GM23338 (cell line): ENCODE data around the gene ELMOD3. TPM values are rescaled to one million over a fixed set of nuclear protein-coding genes. Genes with fewer than 3 reads are reported as not detected.
A peak's percentile ranks its signal among the peaks of the same experiment; 100 is the strongest.

Source experiments
- ATAC-seq: fragments of 200-7000 bp; cut with Tn5 transposase; 3 replicates; pipeline ENCODE4 v1.9.1; 2020
- DNase-seq: peaks from one replicate; pipeline ENCODE4 v3.0.0-alpha.2; 2015; ENCODE audit warnings: low spot score
- H2AFZ ChIP-seq: fragments of 200-600 bp; sonication (generic); 2 replicates; pipeline ENCODE4 v1.8.0; 2016; ENCODE audit warnings: antibody characterized with exemption, mild to moderate bottlenecking, moderate library complexity
- H3F3A ChIP-seq: fragments of 200-600 bp; sonication (generic); replicated peaks from 2 replicates; pipeline ENCODE4 v1.8.0; 2017; ENCODE audit warnings: antibody characterized with exemption, mixed run types, low read depth
- H3K27ac ChIP-seq: fragments of 200-600 bp; sonication (generic); 2 replicates; pipeline ENCODE4 v1.6.1; 2016; ENCODE audit warnings: low read depth
- H3K27me3 ChIP-seq: fragments of 200-600 bp; sonication (generic); 2 replicates; pipeline ENCODE4 v1.8.0; 2016; ENCODE audit warnings: mild to moderate bottlenecking, mixed run types, moderate library complexity; ENCODE audit not compliant: insufficient read depth
- H3K36me3 ChIP-seq: fragments of 200-600 bp; sonication (generic); 2 replicates; pipeline ENCODE4 v1.8.0; 2016; ENCODE audit warnings: mild to moderate bottlenecking; ENCODE audit not compliant: insufficient read depth
- H3K4me1 ChIP-seq: fragments of 200-600 bp; sonication (generic); 2 replicates; pipeline ENCODE4 v1.8.0; 2016; ENCODE audit warnings: mild to moderate bottlenecking, moderate library complexity; ENCODE audit not compliant: insufficient read depth
- H3K4me2 ChIP-seq: fragments of 200-600 bp; sonication (generic); 2 replicates; pipeline ENCODE4 v1.7.1; 2017; ENCODE audit warnings: mixed run types
- H3K4me3 ChIP-seq: fragments of 200-600 bp; sonication (generic); 2 replicates; pipeline ENCODE4 v1.6.1; 2016; ENCODE audit warnings: mixed run types
- H3K79me2 ChIP-seq: fragments of 200-600 bp; sonication (generic); replicated peaks from 2 replicates; pipeline ENCODE4 v1.8.0; 2017; ENCODE audit warnings: mild to moderate bottlenecking; ENCODE audit not compliant: insufficient read depth
- H3K9me2 ChIP-seq: fragments of 200-600 bp; sonication (generic); 2 replicates; pipeline ENCODE4 v1.8.0; 2017; ENCODE audit not compliant: insufficient read depth
- H4K20me1 ChIP-seq: fragments of 200-600 bp; sonication (generic); replicated peaks from 2 replicates; pipeline ENCODE4 v1.8.0; 2017; ENCODE audit warnings: mild to moderate bottlenecking; ENCODE audit not compliant: insufficient read depth
- H3K27ac Mint-ChIP-seq: 2 replicates; pipeline ENCODE4 v1.8.0; 2020; ENCODE audit warnings: inconsistent platforms, mild to moderate bottlenecking, moderate library complexity, mixed read lengths
- H3K27me3 Mint-ChIP-seq: 3 replicates; pipeline ENCODE4 v1.8.0; 2022; ENCODE audit warnings: low read depth, mild to moderate bottlenecking, moderate library complexity, mixed read lengths, inconsistent platforms; ENCODE audit not compliant: insufficient read depth, poor library complexity
- H3K36me3 Mint-ChIP-seq: 3 replicates; pipeline ENCODE4 v1.8.0; 2021; ENCODE audit warnings: low read depth, mild to moderate bottlenecking, inconsistent platforms, moderate library complexity, mixed read lengths
- H3K4me1 Mint-ChIP-seq: 3 replicates; pipeline ENCODE4 v1.8.0; 2020; ENCODE audit warnings: mild to moderate bottlenecking, inconsistent platforms, mixed read lengths
- H3K4me3 Mint-ChIP-seq: 3 replicates; pipeline ENCODE4 v1.8.0; 2021; ENCODE audit warnings: moderate library complexity, mild to moderate bottlenecking, inconsistent platforms, mixed read lengths
- H3K9me3 Mint-ChIP-seq: 3 replicates; pipeline ENCODE4 v1.8.0; 2020; ENCODE audit warnings: moderate library complexity, mild to moderate bottlenecking, inconsistent platforms, mixed read lengths
- CREB1 ChIP-seq: fragments of 250-450 bp; sonication (Bioruptor Pico); IDR thresholded peaks from 2 replicates; pipeline ENCODE4 v1.5.0; 2020; ENCODE audit warnings: low read depth, mild to moderate bottlenecking, moderate library complexity
- CTCF ChIP-seq, 2 experiments: fragments of 200-600 bp in 1 of 2; sonication (generic) in 1 of 2; conservative IDR thresholded peaks; 2 replicates each; pipeline versions ENCODE4 v1.5.1 to v1.6.1; 2016 to 2017; ENCODE audit warnings: antibody characterized with exemption in 2 of 2, low read depth in 2 of 2, mild to moderate bottlenecking in 2 of 2, moderate library complexity in 1 of 2
- REST ChIP-seq: IDR thresholded peaks from one replicate; pipeline ENCODE4 v1.6.1; 2018; ENCODE audit warnings: antibody characterized with exemption; ENCODE audit not compliant: unreplicated experiment
- ZNF114 ChIP-seq: fragments of 250-450 bp; sonication (Bioruptor Pico); IDR thresholded peaks from 2 replicates; pipeline ENCODE4 v1.5.0; 2020; ENCODE audit warnings: mild to moderate bottlenecking, moderate library complexity
- polyA plus RNA-seq: library from polyadenylated mRNA; unstranded; fragments of >200 nt; fragmentation: Nextera tagmentation; extraction: Ambion mirVana; gene quantifications from 2 replicates; pipeline ENCODE4 v1.2.1, GENCODE V29; 2016
- total RNA-seq: library from RNA; depleted of rRNA; stranded (reverse); fragments of >200 nt; shearing (Covaris generic); gene quantifications from 2 replicates; pipeline ENCODE4 v1.2.3, GENCODE V29; 2014

ELMOD3 gene
- total and polyA plus RNA-seq, 2 experiments from 2014 or later, result 8.6 to 8.9 TPM

- Histone ChIP-seq H3K27me3 (no peaks in the 10 kb centered on the region), H3K36me3 (peaks cover 6% of the 10 kb centered on the region; the same call in 1 of the 2 replicates), H3K4me1 (no peaks in the 10 kb centered on the region), H3K79me2 (no peaks in the 10 kb centered on the region), H3F3A (0 out of 2 replicates have a peak, but pooled peaks cover 3% of the 10 kb centered on the region), H4K20me1 (no peaks in the 10 kb centered on the region), H3K27ac (no peak overlapping the region), H2AFZ (no peak overlapping the region), H3K9me2 (no peaks in the 10 kb centered on the region), H3K4me3 (no peak overlapping the region), H3K4me2 (no peak overlapping the region)
- Mint-ChIP-seq H3K4me1 (no peaks in the 10 kb centered on the region), H3K27me3 (no peaks in the 10 kb centered on the region), H3K9me3 (peaks cover 2% of the 10 kb centered on the region; the same call in 1 of the 3 replicates), H3K27ac (no peak overlapping the region), H3K36me3 (peaks cover 14% of the 10 kb centered on the region), H3K4me3 (no peak overlapping the region)
- peak; percentile 55 for ATAC-seq
- no peak for TF ChIP-seq CREB1 (CRISPR knock-in tag)
- peak in 1 of 2 experiments; percentile 21; a peak in 1 of 4 replicates for TF ChIP-seq CTCF (conservative IDR thresholded peaks at IDR 0.05; ENCODE audit: low read depth in 2 of 2)
- no peak for DNase-seq
Observed at GRCh38 chr2:85367180-85367579, 12.6 kb downstream of the ELMOD3 start.

GRCh38 chr2:85368921-85369320 is 14.4 kb downstream of the ELMOD3 start:
- Mint-ChIP-seq H3K4me1 (no peaks in the 10 kb centered on the region), H3K36me3 (peaks cover 6% of the 10 kb centered on the region; the same call in 2 of the 3 replicates), H3K27ac (no peak overlapping the region), H3K9me3 (no peaks in the 10 kb centered on the region; the same call in 2 of the 3 replicates), H3K4me3 (no peak overlapping the region), H3K27me3 (no peaks in the 10 kb centered on the region)
- DNase-seq (no peak), ATAC-seq (no peak)
- no peaks in the 10 kb centered on the region for H3K9me2 ChIP-seq
- H3K36me3 ChIP-seq, result no peaks in the 10 kb centered on the region
- no peak overlapping the region for H2AFZ ChIP-seq
- H3K79me2 ChIP-seq, result no peaks in the 10 kb centered on the region
- no peak for TF ChIP-seq REST
- H3K4me3 ChIP-seq, result no peak overlapping the region
- no peaks in the 10 kb centered on the region for H4K20me1 ChIP-seq
- no peaks in the 10 kb centered on the region for H3K4me1 ChIP-seq
- no peak overlapping the region for H3K4me2 ChIP-seq
- no peak overlapping the region for H3K27ac ChIP-seq
- 0 out of 2 replicates have a peak, but pooled peaks cover 3% of the 10 kb centered on the region for H3F3A ChIP-seq
- no peaks in the 10 kb centered on the region for H3K27me3 ChIP-seq

DNA sequence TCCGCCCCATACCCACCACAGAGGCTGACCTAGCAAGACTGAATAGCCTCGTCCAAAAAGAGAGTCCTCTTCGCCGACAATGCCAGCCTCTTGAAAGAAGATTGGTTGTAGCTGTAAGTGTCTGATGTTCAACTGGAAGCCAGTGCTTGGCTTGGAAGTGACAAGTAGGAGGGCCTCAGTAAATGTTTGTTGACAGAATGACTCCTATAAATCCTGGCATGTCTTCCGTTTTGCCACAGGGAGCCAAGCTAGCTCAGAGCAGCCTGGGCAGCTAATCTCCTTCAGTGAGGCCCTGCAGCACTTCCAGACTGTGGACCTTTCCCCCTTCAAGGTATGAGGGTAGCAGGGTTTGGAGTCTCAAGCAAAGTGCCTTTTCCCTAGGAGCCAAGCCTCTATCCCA is 14.9 kb downstream of the ELMOD3 start:
- H3K4me1 Mint-ChIP-seq, result no peaks in the 10 kb centered on the region
- no peak for DNase-seq
- Histone ChIP-seq H2AFZ (no peak overlapping the region), H4K20me1 (no peaks in the 10 kb centered on the region), H3K36me3 (no peaks in the 10 kb centered on the region), H3K4me2 (no peak overlapping the region), H3K4me1 (no peaks in the 10 kb centered on the region), H3K27ac (no peak overlapping the region), H3K4me3 (no peak overlapping the region), H3K27me3 (no peaks in the 10 kb centered on the region), H3F3A (0 out of 2 replicates have a peak, but pooled peaks cover 3% of the 10 kb centered on the region), H3K79me2 (no peaks in the 10 kb centered on the region), H3K9me2 (no peaks in the 10 kb centered on the region)
- no peak for ATAC-seq
- no peaks in the 10 kb centered on the region for H3K27me3 Mint-ChIP-seq
- H3K9me3 Mint-ChIP-seq, result no peaks in the 10 kb centered on the region; the same call in 2 of the 3 replicates
- H3K27ac Mint-ChIP-seq, result no peak overlapping the region
- H3K36me3 Mint-ChIP-seq, result peaks cover 8% of the 10 kb centered on the region; the same call in 2 of the 3 replicates
- no peak for TF ChIP-seq ZNF114 (CRISPR knock-in tag)
- H3K4me3 Mint-ChIP-seq, result no peak overlapping the region
